HG03025 (cell line): Measurements from ENCODE around the gene NPHP4.

Source experiments
- ATAC-seq: cut with Tn5 transposase; IDR thresholded peaks from one replicate; pipeline ENCODE4 v1.9.1; 2021; ENCODE audit warnings: mild to moderate bottlenecking, moderate library complexity; ENCODE audit not compliant: unreplicated experiment, low FRiP score

Gene NPHP4

DNA sequence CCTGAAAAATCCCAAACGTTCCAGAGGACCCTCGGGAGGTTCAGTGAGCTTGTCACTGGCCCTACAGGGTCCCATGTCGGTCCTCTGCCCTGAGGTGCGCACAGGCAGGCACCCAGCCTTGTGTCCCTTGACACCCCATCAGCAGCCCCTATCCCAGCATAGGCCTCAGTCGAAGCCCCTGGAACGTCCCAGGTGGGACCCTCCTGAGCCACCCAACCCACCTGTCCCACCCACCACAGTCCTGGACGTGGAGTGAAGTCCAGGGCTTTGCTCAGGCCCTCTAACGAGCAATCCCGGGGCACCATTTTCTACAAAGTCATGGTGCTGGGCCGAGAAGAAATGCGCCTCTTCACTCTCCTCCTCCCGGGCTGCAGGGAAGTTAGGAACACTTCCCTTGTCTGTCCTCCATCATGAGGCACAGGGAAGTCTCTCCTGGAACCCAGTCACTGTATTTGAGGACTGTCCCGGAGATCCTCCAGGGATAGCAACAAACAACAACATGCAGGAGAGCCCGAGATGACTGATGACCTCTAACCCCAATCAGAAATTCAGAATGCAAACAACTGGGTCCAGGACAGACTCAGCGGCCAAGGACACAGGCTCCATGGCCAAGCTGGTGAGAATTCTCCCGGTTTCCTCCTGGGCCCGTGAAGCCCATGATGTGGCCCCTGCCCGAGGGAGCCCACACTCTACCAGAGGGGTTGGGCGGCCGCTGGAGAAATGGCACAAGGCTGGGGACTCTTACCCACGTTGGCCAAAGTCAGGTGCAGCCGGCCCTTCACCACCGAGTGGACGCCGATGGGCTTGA, 105.5 kb downstream of the NPHP4 start:
- ATAC-seq: no peak

DNA sequence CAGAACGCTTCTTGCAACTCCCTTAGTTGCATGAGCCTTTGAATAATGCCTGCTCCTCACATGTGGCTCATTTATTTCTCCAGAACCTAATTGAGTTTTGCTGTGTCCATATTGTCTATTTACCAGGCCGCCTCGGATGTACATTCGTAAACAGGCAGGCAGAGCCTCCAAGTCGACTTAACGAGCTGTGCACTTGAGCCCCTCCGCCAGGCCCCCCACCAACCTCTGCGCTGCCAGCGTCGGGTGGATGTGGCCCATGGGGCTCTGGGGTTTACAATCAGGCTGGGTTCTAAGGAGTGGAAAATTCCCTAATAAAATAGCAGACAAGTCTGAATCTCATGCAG, 106.1 kb downstream of the NPHP4 start:
- ATAC-seq: no peak

DNA sequence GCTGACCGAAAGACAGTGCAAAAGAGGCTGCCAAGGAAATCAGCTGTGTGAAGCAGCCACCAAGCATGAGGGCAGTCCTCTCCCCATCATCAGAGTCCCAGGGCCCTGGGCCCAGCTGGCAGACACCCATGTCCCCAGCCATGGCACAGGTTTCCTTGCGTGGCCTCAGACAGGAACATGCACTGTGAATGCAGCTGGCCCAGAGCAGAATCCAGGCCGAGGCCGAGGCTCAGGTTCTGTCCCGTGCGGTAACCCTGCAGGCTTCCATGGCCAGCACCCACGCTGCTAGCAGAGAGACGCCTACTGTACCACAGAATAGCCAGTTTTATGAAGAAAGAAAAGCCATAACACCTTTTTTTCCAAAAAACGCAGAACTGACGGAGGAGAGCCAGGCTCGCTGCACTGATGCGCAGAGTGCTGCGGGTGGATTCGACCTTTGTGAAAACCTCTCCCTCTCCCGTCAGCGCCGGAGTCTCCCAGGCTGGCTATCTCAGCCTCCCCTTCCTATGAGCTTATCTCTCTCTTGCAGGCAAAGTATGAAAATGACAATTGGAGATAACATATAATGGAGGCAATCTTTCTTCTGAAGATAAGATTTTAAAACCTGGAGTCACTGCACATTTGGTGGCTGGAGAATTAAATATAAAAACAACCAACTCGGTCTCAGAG, 106.6 kb downstream of the NPHP4 start:
- no peak for ATAC-seq

DNA sequence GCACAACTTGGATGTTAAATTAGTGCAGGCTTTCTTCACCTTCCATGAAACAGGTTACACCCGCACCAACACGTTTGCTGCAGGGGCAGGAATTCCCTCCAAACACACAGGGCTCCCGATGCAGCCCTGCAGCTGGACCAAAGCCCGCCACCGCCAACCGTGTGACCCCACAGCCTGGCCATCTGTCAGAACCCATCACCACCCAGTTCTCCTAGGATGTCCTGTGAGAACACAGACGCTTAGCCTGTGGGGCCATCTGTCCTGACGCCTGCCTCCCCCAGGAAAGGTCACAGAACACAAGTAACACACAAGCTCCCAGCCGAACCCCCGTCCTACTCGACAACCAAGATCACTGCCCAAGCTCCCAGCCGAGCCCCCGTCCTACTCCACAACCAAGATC, 108.1 kb downstream of the NPHP4 start:
- no peak for ATAC-seq

DNA sequence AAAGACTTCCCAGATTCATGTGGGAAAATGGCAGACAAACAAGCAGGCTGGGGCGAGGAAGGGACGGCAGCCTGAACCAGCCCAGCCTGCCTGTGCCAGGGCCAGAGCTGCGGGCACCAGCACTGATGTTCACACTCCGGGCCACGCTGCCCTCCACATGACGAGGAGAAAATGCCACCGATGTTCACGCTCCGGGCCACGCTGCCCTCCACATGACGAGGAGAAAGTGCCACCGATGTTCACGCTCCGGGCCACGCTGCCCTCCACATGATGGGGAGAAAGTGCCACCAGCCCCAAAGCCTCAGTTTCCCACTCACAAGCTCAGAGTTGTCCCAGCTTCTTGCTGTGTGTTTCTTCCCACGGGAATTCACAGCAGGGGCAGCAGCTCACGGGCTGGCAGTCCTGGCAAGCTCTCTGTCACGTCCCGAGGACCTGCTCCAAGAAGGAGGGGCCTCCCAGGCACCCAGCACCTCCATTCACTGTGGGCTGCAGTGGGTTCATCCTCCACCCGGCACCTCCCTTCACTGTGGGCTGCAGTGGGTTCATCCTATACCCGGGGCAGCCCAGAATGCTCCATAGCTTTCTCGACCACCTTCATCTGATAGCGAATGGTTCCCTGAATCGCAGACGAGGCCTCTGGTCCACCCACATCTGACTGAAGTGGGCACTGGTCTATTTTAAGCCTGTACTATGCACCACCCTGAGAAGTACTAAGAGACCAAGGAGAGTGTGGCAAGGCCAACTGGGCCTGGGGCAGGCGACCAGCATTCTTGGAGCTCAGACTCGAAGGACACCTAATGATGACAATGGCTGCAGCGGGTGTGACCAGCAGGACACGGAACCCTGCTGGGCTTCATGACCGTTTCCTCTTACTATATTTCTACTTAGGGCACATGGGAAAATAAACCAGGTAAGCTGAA, 108.8 kb downstream of the NPHP4 start:
- ATAC-seq: no peak

DNA sequence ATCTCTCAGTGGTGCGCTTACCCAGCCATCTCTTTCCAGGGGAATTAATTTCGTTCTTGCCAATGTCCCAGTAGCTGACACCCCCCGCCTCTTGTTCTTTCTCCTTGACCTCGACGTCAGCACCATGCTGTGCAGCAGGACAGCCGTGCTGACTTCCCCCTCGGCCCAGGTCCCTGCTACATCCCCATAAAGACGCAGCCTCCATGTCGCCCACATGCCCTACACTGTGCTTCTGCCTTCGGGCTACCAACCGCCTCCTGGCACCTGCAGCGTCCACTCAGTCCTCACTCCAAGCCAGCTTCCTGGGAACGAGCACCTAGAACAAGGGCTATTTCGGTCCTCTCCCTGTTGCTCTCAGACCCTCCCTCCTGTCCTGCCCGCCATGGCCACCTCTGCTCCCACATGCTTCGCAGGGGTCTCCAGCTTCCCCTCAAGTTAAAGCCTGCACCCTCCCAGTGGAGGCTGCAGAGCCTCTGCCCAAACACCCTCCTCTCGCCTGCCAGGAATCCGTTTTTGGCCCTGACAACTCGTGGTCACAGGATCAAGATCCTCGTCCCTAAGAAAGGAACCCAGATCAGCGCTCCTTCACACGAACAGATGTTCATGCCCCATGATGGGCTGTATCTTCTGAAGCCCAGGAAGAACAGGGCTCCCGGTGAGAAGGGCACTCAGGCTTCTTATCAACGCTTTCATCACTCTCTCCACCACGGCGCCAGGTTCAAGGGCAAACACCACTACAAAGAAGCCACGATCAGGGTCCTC, 109.7 kb downstream of the NPHP4 start:
- ATAC-seq: no peak

DNA sequence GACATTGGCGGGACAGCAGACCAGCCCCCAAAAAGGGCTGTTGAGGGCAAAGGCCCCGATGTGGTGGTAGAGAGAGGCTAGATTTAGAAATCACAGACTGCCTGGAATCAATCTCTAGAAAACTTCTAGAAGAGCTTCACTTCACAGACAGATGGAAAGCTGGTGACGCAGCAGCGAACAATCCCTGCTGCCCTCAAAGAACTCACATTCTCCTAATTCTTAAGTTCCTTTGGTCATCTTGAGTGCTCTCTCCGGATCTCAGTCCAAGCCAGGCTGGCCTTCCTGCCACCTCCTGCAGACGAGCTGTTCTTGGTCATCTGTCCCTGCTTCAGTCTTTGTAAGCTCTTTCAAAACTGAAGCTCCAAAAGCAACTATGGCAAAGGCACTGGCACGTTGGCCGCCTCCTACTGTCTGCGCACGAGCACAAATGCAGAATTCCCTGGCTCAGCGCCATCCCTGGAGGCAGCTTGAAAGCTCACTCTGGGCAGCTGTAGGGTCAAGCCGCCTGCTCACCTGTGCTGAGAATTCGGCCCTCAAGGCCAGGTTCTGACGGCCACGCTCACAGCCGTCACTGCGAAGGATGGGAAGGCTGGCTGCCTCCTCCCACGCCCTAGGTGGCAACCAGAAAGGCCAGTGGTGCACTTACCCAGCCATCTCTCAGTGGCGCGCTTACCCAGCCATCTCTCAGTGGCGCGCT, 110.6 kb downstream of the NPHP4 start:
- ATAC-seq: no peak

DNA sequence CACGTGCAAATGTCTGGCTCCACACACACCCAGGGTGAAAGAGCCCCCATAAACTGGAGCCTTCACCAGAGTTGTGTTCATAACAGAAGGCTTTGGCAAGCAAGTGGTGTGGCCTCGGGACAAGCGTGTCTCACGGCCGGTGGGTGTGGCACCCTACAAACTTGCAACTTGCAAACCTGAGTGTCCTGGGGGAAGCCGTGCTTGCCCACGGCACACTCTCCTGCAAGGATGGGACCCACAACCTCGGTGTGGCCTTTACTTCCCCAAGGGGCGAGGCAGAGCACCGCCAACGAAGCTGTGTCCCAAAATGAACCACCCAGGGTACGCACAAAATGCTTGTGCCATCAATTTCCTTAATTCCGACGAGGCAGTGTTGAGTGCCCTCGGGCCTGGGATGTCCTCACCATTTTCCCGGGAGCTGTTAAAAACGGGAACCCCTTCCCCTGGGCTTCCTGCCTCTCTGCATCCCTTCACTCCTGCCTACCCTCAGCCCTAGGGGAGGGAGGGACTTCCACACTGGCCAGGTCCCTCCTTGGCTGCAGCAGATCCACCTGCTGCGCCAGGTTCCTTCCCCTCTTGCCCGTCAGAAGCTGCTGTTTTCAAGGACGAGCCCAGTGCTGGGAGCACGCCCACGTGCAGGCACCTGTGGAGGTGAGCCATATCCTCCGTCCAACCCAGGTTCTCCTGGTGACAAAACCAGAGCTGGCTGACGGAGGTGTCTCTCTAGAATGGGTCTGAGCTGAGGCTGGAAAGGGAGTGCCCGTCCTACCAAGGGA, 111.4 kb downstream of the NPHP4 start:
- no peak for ATAC-seq

DNA sequence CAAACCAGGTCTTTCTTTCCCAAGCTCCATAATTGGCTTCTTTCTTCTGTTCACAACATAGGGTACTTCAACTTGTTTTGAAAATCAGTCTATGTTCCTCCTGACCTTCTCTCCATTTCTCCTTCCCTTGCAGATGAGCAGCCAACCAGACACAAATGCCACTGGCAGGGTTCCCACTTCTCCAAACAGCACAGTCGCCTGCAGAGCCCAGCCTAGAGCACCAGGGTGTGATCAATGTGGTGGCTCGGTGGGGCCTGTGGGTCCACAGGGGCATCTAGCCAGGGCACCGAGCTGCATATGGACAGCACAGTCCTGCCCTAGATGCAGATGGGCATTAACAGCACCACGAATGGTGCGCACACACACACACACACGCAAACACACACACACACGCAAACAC, 112.8 kb downstream of the NPHP4 start:
- no peak for ATAC-seq

DNA sequence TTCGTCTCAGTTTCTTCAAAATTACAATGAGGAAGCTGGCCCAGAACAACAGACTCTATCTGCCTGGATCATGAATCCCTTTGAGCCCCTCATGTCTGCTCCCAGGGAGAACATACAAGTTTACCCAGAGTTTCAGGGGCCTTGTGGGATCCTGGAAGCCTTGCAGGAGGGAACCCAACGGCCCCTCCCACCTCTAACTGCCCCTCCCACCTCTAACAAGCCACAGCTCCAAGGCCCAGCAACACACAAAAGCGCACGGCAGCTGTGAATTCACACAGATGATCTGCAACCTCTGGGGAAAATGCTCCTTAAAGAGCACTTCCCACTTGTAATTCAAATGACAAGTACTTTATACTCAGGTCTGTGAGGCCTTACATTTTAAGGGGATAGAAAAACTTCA, 113.3 kb downstream of the NPHP4 start:
- no peak for ATAC-seq

DNA sequence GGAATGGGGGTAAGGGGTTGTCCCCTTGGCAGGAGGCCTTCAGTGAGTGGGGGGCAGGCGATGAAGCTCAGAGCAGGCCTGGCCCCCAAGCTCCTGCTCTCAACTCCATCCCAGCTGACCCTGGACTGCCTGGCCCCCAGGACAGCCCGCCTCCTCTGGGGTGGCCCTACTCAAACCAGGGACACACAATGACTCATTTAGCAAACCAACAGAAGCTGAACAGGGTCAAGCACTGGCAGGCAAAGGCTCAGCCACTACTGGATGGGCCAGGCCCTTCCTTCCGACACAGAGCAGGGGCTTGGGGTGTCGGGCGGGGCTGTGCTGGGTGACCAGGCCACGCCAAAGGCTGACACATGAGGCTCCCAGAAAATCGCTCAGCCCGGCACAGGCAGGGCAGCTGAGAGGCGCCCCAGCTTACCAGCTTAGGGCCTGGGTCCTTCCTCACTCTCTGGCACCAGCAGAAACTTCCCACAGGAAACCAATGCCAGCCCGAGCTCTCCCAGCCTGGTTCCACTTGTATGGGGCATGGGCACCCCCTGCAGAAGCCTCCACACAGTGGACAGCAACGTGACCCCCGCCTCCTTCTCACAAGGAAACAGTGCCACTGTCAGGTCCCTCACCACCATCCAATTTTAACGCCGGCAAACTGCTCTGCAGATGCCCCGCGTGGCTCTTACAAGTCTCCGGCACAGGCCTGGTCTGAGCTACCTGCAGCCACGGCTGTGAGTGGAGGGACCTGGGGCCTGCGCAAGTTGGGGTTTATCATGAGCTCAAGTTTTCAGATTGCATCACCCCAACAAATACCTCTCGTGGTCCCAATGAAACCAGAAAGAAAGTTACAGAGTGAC, 114.3 kb downstream of the NPHP4 start:
- no peak for ATAC-seq

DNA sequence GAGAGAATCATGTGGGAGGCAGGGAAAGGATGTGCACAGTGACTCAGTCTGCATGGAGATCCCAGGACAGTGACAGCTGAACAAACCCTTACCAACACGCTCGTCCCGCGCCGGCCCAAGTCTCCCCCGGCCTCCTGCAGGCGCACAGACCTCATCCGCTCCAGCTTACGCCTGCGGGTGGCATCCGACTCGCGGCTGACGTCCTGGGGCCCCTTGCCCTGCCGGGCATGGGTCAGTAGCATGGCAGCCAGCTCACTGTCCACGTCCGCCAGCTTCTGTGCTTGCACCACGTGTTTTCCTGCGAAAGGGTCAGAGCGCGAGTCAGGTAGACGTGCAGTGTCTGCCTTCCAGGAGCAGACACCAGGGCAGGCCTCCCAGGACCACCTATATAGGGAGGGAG, 115.2 kb downstream of the NPHP4 start:
- ATAC-seq: no peak

DNA sequence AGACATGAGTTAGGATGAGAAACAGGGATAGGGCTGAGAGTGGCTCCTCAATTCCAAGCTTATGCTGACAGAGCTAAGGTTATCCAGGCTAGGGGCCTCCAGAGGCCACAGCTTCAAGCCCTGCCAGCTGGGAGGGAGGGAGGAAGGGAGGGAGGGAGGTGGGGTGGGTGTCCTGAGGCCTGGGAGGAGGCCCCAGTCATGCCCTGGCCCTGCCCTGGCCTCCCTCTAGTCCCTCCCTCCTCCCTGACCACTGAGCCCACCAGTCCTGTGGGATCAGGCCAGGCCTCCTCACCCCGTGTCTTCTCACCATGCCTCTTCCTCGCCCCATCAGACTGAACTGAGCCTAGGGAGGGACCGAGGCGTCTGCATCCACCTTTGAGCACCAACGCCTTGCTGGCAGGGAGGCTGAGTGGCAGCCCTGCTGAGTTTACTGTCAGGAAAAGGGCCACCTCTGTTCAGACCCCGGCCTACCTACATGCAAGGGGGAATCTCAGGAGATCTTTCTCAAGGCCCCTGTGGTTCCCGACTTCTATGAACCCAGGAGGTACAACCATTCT, 116.1 kb downstream of the NPHP4 start:
- ATAC-seq: no peak

DNA sequence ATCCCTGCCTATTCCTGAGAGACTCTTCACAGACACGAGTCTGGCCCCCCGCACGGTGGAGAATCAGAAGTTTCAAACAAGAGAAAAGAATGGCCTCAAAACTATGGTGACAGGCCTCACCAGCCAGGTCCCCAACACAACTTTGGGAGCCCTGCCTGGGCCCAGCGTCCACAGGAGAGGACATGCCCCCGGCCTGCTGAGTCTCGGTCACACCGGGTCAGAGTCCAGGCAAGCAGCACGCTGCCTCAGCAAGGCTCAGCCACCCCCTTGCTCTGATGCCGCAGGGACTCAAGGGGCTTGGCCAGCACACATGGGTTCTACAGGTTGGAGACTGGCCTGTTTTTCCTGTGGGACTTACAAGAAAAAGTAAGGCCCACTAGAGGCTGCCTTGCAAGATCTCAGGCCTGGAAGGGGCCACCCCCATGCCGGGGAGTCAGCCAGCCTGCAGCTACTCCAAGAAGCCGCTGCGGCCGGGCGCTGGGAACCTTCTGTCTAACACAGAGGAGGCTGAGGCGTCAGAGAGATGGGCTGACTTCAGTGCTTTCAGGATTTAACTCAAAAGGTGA, 116.8 kb downstream of the NPHP4 start:
- ATAC-seq: no peak

DNA sequence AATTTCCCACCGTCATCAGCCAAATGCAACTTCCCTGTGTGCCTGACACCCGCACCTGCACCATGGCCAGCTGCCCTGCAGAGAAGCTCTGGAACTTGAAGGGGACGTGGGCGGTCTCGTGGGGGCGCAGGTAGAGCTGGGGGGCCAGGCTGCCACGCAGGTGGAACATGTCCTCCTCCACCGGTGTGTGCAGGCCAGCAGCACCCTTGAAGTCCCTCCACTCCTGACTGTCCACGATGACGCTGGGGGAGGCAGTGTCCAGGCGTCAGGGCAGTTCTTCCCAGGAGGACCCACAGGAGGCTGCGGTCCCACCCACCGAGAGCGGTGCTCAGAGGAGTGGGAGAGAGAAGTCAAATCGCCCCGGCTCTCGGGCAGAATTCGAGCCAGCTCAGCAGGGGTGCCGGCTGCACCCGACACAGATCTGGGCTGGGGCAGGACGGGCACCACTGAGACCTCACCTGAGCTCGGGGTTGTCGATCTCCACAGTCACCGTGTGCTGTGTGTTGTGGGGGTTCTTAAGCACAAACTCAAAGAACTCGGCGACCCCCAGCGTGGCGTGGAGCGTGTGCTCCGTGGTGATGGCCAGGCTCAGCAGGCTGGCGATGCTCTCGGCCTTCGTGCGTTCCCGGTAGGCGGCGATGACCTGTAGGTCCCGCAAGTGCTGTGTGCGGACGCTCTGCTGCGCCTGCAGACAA, 117.7 kb downstream of the NPHP4 start:
- no peak for ATAC-seq

DNA sequence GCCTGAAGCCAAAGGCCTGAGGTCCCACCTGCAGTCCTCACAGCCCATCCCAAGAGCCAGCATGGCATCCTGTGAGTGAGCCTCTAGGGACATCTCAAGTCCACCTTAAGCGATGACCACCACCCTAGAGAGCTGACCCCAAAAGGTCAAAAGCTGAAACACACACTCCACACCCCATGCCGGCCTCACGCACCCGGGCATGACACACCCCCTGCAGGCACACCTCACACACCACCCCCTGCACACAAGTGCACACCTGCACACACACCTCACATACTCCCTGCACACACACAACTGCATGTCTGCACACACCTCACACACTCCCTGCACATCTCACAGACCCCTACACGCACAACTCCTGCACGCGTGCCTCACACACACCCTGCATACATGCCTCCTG, 118.7 kb downstream of the NPHP4 start:
- no peak for ATAC-seq

DNA sequence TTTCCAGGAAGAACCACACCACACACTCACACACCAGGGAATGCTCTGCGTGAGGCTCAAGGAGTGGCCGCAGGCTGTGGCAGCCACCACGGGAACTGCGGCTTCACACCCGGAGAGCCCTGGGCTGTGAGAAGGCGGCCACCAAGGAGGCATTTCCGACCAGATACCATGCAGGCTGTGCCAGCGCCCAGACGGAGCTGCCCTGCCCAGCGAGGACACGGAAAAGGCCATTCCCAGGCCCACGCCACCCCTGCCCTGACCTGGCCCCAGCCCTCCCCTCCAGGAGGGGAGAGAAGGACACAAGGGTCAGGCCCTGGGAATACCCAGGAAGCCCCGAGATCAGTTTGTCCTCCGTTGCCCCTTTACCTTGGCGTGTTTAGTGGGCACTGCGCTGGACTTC, 119.3 kb downstream of the NPHP4 start:
- ATAC-seq: no peak
